ENCODE data around the gene SNCA. TPM values are rescaled to one million over a fixed set of nuclear protein-coding genes. Genes with fewer than 3 reads are reported as not detected.
A peak's percentile ranks its signal among the peaks of the same experiment; 100 is the strongest.

The SNCA gene
- total and polyA plus RNA-seq, 4 donors, result 63.6 to 141 (median 134) TPM

GRCh38 chr4:89800012-89800516, 36.9 kb downstream of the SNCA start:
- Histone ChIP-seq H3K9me3 (ENCODE audit: control insufficient read depth, insufficient read depth, low read length) (no peaks in the 10 kb centered on the region), H3K4me1 (ENCODE audit: control insufficient read depth, insufficient read depth, low read length) (no peaks in the 10 kb centered on the region), H3K4me3 (ENCODE audit: low read depth, low read length) (no peak overlapping the region), H3K27me3 (ENCODE audit: control insufficient read depth, insufficient read depth, low read length) (no peaks in the 10 kb centered on the region), H3K36me3 (ENCODE audit: control insufficient read depth, insufficient read depth, low read length) (no peaks in the 10 kb centered on the region), H3K27ac (ENCODE audit: low read depth, low read length) (no peak overlapping the region)
- DNase-seq (ENCODE audit: low read depth in 4 of 6, low spot score in 6 of 6), result no peak
- WGBS (ENCODE audit: insufficient coverage), result no CpG with 5 or more reads among the region's 3 CpGs

DNA sequence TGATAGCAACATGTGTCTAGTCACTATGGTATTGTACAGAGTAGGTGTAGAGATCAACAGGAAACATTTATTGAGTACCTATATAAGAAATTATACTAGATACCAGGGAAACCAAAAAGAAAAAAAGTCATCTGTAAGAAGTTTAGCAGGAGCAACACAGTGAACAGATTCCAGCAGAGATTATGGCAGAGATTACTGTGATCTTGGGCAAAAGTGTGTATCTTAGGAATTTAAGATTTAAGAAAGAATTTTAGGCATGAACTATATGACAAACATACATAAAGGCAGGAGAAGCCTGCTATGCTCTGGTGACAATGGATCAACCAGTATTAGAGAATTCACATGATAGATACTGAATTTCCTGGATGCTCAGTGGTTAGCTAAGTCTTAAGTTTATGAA, 37.9 kb downstream of the SNCA start:
- H3K9me3 ChIP-seq (ENCODE audit: control insufficient read depth, insufficient read depth, low read length), result no peaks in the 10 kb centered on the region
- H3K27me3 ChIP-seq (ENCODE audit: control insufficient read depth, insufficient read depth, low read length), result no peaks in the 10 kb centered on the region
- H3K4me3 ChIP-seq (ENCODE audit: low read depth, low read length), result no peak overlapping the region
- DNase-seq (ENCODE audit: low read depth in 4 of 6, low spot score in 6 of 6), result no peak
- H3K36me3 ChIP-seq (ENCODE audit: control insufficient read depth, insufficient read depth, low read length), result no peaks in the 10 kb centered on the region
- H3K27ac ChIP-seq (ENCODE audit: low read depth, low read length), result no peak overlapping the region
- H3K4me1 ChIP-seq (ENCODE audit: control insufficient read depth, insufficient read depth, low read length), result no peaks in the 10 kb centered on the region

GRCh38 chr4:89797117-89797516, 39.8 kb downstream of the SNCA start:
- peak in 1 of 6 donors; percentile 7 for DNase-seq (ENCODE audit: low read depth in 4 of 6, low spot score in 6 of 6)
- Histone ChIP-seq H3K27me3 (ENCODE audit: control insufficient read depth, insufficient read depth, low read length) (no peaks in the 10 kb centered on the region), H3K4me1 (ENCODE audit: control insufficient read depth, insufficient read depth, low read length) (no peaks in the 10 kb centered on the region), H3K27ac (ENCODE audit: low read depth, low read length) (no peak overlapping the region), H3K9me3 (ENCODE audit: control insufficient read depth, insufficient read depth, low read length) (no peaks in the 10 kb centered on the region), H3K36me3 (ENCODE audit: control insufficient read depth, insufficient read depth, low read length) (no peaks in the 10 kb centered on the region), H3K4me3 (ENCODE audit: low read depth, low read length) (no peak overlapping the region)

DNA sequence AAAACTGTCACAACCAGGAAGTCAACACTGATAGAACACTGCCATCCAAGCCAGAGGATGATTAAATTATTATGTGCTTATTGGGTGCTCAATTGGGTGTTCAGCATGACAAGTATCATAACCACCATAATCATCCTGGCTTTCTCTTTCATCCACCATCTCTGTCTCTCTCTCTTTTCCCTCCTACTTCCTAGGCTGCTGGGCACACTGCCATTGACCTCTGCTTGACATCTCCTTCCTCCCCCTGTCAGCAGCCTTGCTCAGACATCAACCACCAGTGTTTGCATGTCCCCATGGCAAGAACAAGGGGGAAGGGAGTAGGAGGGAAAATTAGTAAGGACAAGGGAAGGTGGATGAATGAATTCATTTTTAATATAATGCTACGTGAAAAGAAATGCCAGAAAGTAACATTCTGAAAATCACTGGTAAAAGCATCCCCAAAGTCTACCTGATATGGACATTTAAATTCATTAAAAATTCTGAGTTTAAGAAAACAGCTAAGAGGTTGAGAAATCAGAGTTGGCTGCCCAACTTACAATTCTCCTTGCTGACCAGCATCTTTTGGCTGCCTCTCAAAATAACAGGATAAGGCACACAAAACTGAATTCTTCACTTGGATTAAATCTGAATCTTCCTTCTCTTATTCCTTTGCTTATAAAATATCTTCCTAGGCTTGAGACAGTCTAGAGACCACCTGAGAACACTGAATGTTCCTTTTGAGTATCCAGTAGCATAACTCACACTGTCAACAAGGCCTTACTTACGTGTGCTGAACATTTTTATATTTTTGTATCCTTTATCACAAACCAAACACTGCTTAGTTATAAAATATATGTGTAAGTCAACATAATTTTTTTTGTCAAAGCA, 48.5 kb downstream of the SNCA start:
- H3K27ac ChIP-seq (ENCODE audit: low read depth, low read length), result no peak overlapping the region
- H3K9me3 ChIP-seq (ENCODE audit: control insufficient read depth, insufficient read depth, low read length), result no peaks in the 10 kb centered on the region
- no peaks in the 10 kb centered on the region for H3K27me3 ChIP-seq (ENCODE audit: control insufficient read depth, insufficient read depth, low read length)
- no peak overlapping the region for H3K4me3 ChIP-seq (ENCODE audit: low read depth, low read length)
- DNase-seq (ENCODE audit: low read depth in 4 of 6, low spot score in 6 of 6), result peak in 1 of 6 donors; percentile 20
- no CpG with 5 or more reads among the region's 2 CpGs for WGBS (ENCODE audit: insufficient coverage)
- H3K36me3 ChIP-seq (ENCODE audit: control insufficient read depth, insufficient read depth, low read length), result no peaks in the 10 kb centered on the region
- no peaks in the 10 kb centered on the region for H3K4me1 ChIP-seq (ENCODE audit: control insufficient read depth, insufficient read depth, low read length)

GRCh38 chr4:89784686-89785231, 52.2 kb downstream of the SNCA start:
- Histone ChIP-seq H3K27ac (ENCODE audit: low read depth, low read length) (no peak overlapping the region), H3K4me1 (ENCODE audit: control insufficient read depth, insufficient read depth, low read length) (no peaks in the 10 kb centered on the region), H3K36me3 (ENCODE audit: control insufficient read depth, insufficient read depth, low read length) (no peaks in the 10 kb centered on the region), H3K27me3 (ENCODE audit: control insufficient read depth, insufficient read depth, low read length) (no peaks in the 10 kb centered on the region), H3K9me3 (ENCODE audit: control insufficient read depth, insufficient read depth, low read length) (no peaks in the 10 kb centered on the region), H3K4me3 (ENCODE audit: low read depth, low read length) (no peak overlapping the region)
- WGBS (ENCODE audit: insufficient coverage), result no CpG with 5 or more reads among the region's 2 CpGs
- DNase-seq (ENCODE audit: low read depth in 4 of 6, low spot score in 6 of 6), result peak in 1 of 6 donors; percentile 87

GRCh38 chr4:89781321-89781720, 55.6 kb downstream of the SNCA start:
- Histone ChIP-seq H3K4me1 (ENCODE audit: control insufficient read depth, insufficient read depth, low read length) (no peaks in the 10 kb centered on the region), H3K27me3 (ENCODE audit: control insufficient read depth, insufficient read depth, low read length) (no peaks in the 10 kb centered on the region), H3K36me3 (ENCODE audit: control insufficient read depth, insufficient read depth, low read length) (no peaks in the 10 kb centered on the region), H3K9me3 (ENCODE audit: control insufficient read depth, insufficient read depth, low read length) (peaks cover 5% of the 10 kb centered on the region), H3K27ac (ENCODE audit: low read depth, low read length) (no peak overlapping the region), H3K4me3 (ENCODE audit: low read depth, low read length) (no peak overlapping the region)
- no CpG with 5 or more reads among the region's 2 CpGs for WGBS (ENCODE audit: insufficient coverage)
- no peak for DNase-seq (ENCODE audit: low read depth in 4 of 6, low spot score in 6 of 6)

DNA sequence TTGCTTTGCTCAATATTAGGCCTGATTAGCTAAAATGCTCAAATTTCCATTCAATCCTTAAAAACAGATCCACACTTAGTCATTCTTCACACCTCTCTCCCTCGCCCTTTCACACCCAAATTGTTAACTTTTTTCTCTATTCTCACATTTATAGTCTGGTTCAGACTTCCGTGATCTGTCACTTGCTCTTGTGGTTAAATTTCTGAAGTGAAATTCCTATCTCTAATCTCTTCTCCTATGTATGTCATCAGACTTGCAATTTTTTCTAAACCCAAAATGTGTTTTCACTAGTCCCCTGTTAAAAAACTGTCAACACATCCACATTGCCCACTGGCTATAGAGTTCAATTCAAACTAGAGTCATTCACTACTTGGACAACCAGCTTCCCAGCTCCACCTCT, 63.2 kb downstream of the SNCA start:
- Histone ChIP-seq H3K36me3 (ENCODE audit: control insufficient read depth, insufficient read depth, low read length) (no peaks in the 10 kb centered on the region), H3K4me3 (ENCODE audit: low read depth, low read length) (no peak overlapping the region), H3K27me3 (ENCODE audit: control insufficient read depth, insufficient read depth, low read length) (no peaks in the 10 kb centered on the region), H3K27ac (ENCODE audit: low read depth, low read length) (no peak overlapping the region), H3K9me3 (ENCODE audit: control insufficient read depth, insufficient read depth, low read length) (peaks cover 3% of the 10 kb centered on the region), H3K4me1 (ENCODE audit: control insufficient read depth, insufficient read depth, low read length) (no peaks in the 10 kb centered on the region)
- DNase-seq (ENCODE audit: low read depth in 4 of 6, low spot score in 6 of 6), result no peak
- WGBS (ENCODE audit: insufficient coverage), result no CpG with 5 or more reads among the region's 2 CpGs

DNA sequence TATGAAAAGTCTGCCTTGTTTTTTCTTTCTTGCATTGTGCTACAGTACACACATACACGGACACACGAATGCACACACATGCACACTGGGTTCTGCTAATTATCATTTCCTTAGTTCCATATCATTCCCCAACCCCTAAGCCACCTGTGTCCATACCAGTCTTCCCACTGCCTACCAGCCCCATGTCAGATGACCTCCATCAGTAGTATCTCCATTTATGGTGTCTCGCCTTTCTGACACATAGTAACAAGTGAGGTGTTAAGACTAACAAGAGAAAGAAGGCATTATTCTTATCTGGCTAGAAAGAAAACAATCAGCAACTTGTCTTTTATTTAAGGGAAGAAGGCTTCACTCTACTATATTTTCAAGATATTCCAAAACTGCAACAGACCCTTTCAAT, 67.1 kb downstream of the SNCA start:
- no peak for DNase-seq (ENCODE audit: low read depth in 4 of 6, low spot score in 6 of 6)
- no peak overlapping the region for H3K4me3 ChIP-seq (ENCODE audit: low read depth, low read length)
- H3K9me3 ChIP-seq (ENCODE audit: control insufficient read depth, insufficient read depth, low read length), result no peaks in the 10 kb centered on the region
- H3K36me3 ChIP-seq (ENCODE audit: control insufficient read depth, insufficient read depth, low read length), result no peaks in the 10 kb centered on the region
- no peaks in the 10 kb centered on the region for H3K4me1 ChIP-seq (ENCODE audit: control insufficient read depth, insufficient read depth, low read length)
- WGBS (ENCODE audit: insufficient coverage), result 96% methylated on average over 2 of the region's 3 CpGs
- no peaks in the 10 kb centered on the region for H3K27me3 ChIP-seq (ENCODE audit: control insufficient read depth, insufficient read depth, low read length)
- no peak overlapping the region for H3K27ac ChIP-seq (ENCODE audit: low read depth, low read length)

DNA sequence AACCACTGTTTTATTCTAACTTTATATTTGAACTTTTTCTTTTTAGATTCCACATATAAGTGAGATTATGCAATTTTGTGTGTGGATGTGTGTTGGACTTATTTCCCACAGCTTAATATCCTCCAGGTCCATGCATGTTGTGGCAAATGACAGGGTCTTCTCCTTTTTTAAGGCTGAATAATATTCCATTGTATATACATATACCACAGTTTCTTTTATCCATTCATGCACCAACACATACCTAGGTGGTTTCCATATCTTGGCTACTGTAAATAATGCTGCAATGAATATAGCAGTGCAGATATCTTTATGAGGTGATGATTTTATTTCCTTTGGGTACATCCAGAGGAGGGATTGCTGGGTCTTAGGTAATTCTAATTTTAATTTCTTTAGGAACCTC, 69.0 kb downstream of the SNCA start:
- Histone ChIP-seq H3K36me3 (ENCODE audit: control insufficient read depth, insufficient read depth, low read length) (no peaks in the 10 kb centered on the region), H3K4me3 (ENCODE audit: low read depth, low read length) (no peak overlapping the region), H3K27ac (ENCODE audit: low read depth, low read length) (no peak overlapping the region), H3K4me1 (ENCODE audit: control insufficient read depth, insufficient read depth, low read length) (no peaks in the 10 kb centered on the region), H3K9me3 (ENCODE audit: control insufficient read depth, insufficient read depth, low read length) (no peaks in the 10 kb centered on the region), H3K27me3 (ENCODE audit: control insufficient read depth, insufficient read depth, low read length) (no peaks in the 10 kb centered on the region)
- no peak for DNase-seq (ENCODE audit: low read depth in 4 of 6, low spot score in 6 of 6)

GRCh38 chr4:89765966-89766365, 71.0 kb downstream of the SNCA start:
- DNase-seq (ENCODE audit: low read depth in 4 of 6, low spot score in 6 of 6), result peak in 2 of 6 donors; percentile 32 to 76
- Histone ChIP-seq H3K27me3 (ENCODE audit: control insufficient read depth, insufficient read depth, low read length) (no peaks in the 10 kb centered on the region), H3K4me3 (ENCODE audit: low read depth, low read length) (no peak overlapping the region), H3K36me3 (ENCODE audit: control insufficient read depth, insufficient read depth, low read length) (no peaks in the 10 kb centered on the region), H3K4me1 (ENCODE audit: control insufficient read depth, insufficient read depth, low read length) (no peaks in the 10 kb centered on the region), H3K9me3 (ENCODE audit: control insufficient read depth, insufficient read depth, low read length) (no peaks in the 10 kb centered on the region), H3K27ac (ENCODE audit: low read depth, low read length) (peak overlapping the region; percentile 50)
- WGBS (ENCODE audit: insufficient coverage), result no CpG with 5 or more reads among the region's 2 CpGs

Data from spinal cord (tissue), 10 donors.